ENCODE data around the gene SYNE1. TPM values are rescaled to one million over a fixed set of nuclear protein-coding genes. Genes with fewer than 3 reads are reported as not detected.

Gene SYNE1
- total RNA-seq, 1 donor from 2014 or later: 12.7 TPM

DNA sequence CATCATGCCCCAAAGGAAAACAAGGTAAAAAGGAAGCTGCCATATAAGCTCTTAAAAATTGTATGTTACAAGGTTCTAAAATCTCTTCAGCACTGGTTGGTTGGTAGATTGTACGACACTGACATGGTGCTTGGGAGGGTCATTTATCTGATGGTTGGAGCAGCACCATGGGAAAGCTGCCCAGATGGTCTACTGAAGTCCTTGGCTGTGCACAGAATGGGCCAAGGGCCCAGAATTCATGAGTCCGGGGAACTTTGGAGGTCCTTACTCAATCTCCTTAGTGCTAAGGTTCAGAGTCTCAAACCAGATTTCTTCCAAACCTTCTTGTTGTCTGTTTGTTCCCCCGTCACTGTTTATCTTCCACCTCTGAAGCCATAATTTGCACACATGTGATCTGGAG lies 515.3 kb downstream of the SYNE1 start:
- Mint-ChIP-seq H3K9me3 (ENCODE audit: unreplicated experiment) (no peaks in the 10 kb centered on the region), H3K27ac (ENCODE audit: unreplicated experiment) (no peak overlapping the region), H3K4me1 (ENCODE audit: unreplicated experiment) (no peaks in the 10 kb centered on the region), H3K4me3 (ENCODE audit: unreplicated experiment) (no peak overlapping the region), H3K36me3 (ENCODE audit: low read depth, unreplicated experiment) (peaks cover 5% of the 10 kb centered on the region), H3K27me3 (ENCODE audit: unreplicated experiment) (no peaks in the 10 kb centered on the region)
- DNase-seq (ENCODE audit: low spot score): no peak
- TF ChIP-seq CTCF (IDR thresholded peaks at IDR 0.05; ENCODE audit: unreplicated experiment): no peak

DNA sequence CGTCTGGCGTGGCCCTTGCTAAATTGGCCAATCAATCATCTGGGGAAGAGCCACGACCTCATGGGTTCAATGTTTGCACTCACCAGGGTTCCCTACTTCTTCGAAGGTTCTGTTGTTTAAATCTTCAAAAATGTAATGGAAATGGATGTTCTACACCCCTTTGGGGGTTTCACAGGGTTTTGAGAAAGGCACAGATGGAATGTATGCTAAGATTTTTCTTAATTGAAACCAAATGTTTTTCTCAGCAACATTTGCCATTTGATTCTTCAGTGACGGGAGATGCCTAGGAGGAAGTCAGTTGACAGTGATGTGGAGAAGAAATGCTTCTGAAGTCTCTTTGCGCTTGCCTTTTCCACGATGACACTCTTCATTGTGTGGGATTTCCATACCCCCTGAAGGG lies 517.3 kb downstream of the SYNE1 start:
- TF ChIP-seq CTCF (IDR thresholded peaks at IDR 0.05; ENCODE audit: unreplicated experiment): no peak
- Mint-ChIP-seq H3K27me3 (ENCODE audit: unreplicated experiment) (no peaks in the 10 kb centered on the region), H3K9me3 (ENCODE audit: unreplicated experiment) (no peaks in the 10 kb centered on the region), H3K4me3 (ENCODE audit: unreplicated experiment) (no peak overlapping the region), H3K27ac (ENCODE audit: unreplicated experiment) (no peak overlapping the region), H3K36me3 (ENCODE audit: low read depth, unreplicated experiment) (peaks cover 5% of the 10 kb centered on the region), H3K4me1 (ENCODE audit: unreplicated experiment) (no peaks in the 10 kb centered on the region)
- no peak for DNase-seq (ENCODE audit: low spot score)

DNA sequence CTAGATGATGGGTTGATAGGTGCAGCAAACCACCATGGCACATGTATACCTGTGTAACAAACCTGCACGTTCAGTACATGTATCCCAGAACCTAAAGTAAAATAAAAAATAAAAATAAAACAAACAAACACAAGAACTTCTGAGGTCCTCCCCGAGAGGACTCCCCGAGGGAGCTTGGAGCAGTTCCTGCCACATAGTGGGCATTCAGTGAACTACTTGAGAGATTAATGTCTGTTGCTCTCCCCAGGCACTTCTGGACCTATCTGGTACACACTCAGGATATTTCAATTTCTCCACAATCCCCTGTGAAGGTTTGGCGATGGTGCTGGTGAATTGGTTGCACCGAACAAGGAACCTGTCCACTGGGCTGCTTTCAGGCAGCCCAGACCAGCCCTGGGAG lies 518.5 kb downstream of the SYNE1 start:
- H3K27ac Mint-ChIP-seq (ENCODE audit: unreplicated experiment): no peak overlapping the region
- no peak overlapping the region for H3K4me3 Mint-ChIP-seq (ENCODE audit: unreplicated experiment)
- no peaks in the 10 kb centered on the region for H3K27me3 Mint-ChIP-seq (ENCODE audit: unreplicated experiment)
- no peak for TF ChIP-seq CTCF (IDR thresholded peaks at IDR 0.05; ENCODE audit: unreplicated experiment)
- no peak for DNase-seq (ENCODE audit: low spot score)
- no peaks in the 10 kb centered on the region for H3K4me1 Mint-ChIP-seq (ENCODE audit: unreplicated experiment)
- no peaks in the 10 kb centered on the region for H3K9me3 Mint-ChIP-seq (ENCODE audit: unreplicated experiment)
- H3K36me3 Mint-ChIP-seq (ENCODE audit: low read depth, unreplicated experiment): peaks cover 5% of the 10 kb centered on the region

DNA sequence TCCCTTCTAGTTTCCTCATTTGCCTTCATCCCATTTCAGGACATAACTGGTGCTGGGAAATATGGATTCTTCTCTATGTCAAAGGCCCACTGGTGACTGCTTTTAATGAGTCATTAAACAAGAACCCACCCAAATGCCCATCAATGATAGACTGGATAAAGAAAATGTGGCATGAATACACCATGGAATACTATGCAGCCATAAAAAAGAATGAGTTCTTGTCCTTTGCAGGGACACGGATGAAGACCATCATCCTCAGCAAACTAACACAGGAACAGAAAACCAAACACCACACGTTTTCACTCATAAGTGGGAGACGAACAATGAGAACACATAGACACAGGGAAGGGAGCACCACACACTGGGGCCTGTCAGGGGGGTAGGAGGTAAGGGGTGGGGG lies 518.9 kb downstream of the SYNE1 start:
- no peak for DNase-seq (ENCODE audit: low spot score)
- no peaks in the 10 kb centered on the region for H3K9me3 Mint-ChIP-seq (ENCODE audit: unreplicated experiment)

More for the DNA sequence above, 518.9 kb downstream of the SYNE1 start:
- Mint-ChIP-seq H3K4me3 (ENCODE audit: unreplicated experiment) (no peak overlapping the region), H3K27ac (ENCODE audit: unreplicated experiment) (no peak overlapping the region), H3K36me3 (ENCODE audit: low read depth, unreplicated experiment) (peaks cover 5% of the 10 kb centered on the region), H3K27me3 (ENCODE audit: unreplicated experiment) (no peaks in the 10 kb centered on the region), H3K4me1 (ENCODE audit: unreplicated experiment) (no peaks in the 10 kb centered on the region)
- no peak for TF ChIP-seq CTCF (IDR thresholded peaks at IDR 0.05; ENCODE audit: unreplicated experiment)

All from endothelial cell (in vitro differentiated cells).